ENCODE data around the gene C7orf33. TPM values are rescaled to one million over a fixed set of nuclear protein-coding genes. Genes with fewer than 3 reads are reported as not detected.

The C7orf33 gene
- total RNA-seq, 1 experiment from 2014 or later = not detected

GRCh38 chr7:148545932-148546331 lies 44.6 kb upstream of the C7orf33 start:
- no peak for DNase-seq (ENCODE audit: unreplicated experiment)
- no peaks in the 10 kb centered on the region for H3K4me1 Mint-ChIP-seq (ENCODE audit: insufficient read depth, unreplicated experiment)
- intact Hi-C loops (cut with micrococcal nuclease) = no loop called here
- H3K36me3 Mint-ChIP-seq (ENCODE audit: insufficient read depth, unreplicated experiment) = no peaks in the 10 kb centered on the region
- H3K27ac Mint-ChIP-seq (ENCODE audit: low read depth, unreplicated experiment) = no peak overlapping the region
- CTCF ChIA-PET = no interaction called here
- POLR2A ChIA-PET = no interaction called here
- no peaks in the 10 kb centered on the region for H3K27me3 Mint-ChIP-seq (ENCODE audit: insufficient read depth, unreplicated experiment)
- no peak overlapping the region for H3K4me3 Mint-ChIP-seq (ENCODE audit: unreplicated experiment)
- no peak for TF ChIP-seq CTCF (IDR thresholded peaks at IDR 0.05; ENCODE audit: unreplicated experiment)
- peaks cover 8% of the 10 kb centered on the region for H3K9me3 Mint-ChIP-seq (ENCODE audit: unreplicated experiment)
- no TSS peak for BruUV-seq (replicated peaks)

GRCh38 chr7:148546857-148547256 lies 43.7 kb upstream of the C7orf33 start:
- no peak for TF ChIP-seq CTCF (IDR thresholded peaks at IDR 0.05; ENCODE audit: unreplicated experiment)
- H3K9me3 Mint-ChIP-seq (ENCODE audit: unreplicated experiment) = peaks cover 8% of the 10 kb centered on the region
- CTCF ChIA-PET = interaction anchor here (0.7 to 2.0 kb wide), 2 partner anchors 28 to 403 kb away, joined by 5 to 12 read pairs; no protein-coding TSS in a partner anchor
- no TSS peak for BruUV-seq (replicated peaks)
- DNase-seq (ENCODE audit: unreplicated experiment) = no peak
- H3K4me1 Mint-ChIP-seq (ENCODE audit: insufficient read depth, unreplicated experiment) = no peaks in the 10 kb centered on the region
- intact Hi-C loops (cut with micrococcal nuclease) = no loop called here
- no peaks in the 10 kb centered on the region for H3K27me3 Mint-ChIP-seq (ENCODE audit: insufficient read depth, unreplicated experiment)
- POLR2A ChIA-PET = no interaction called here
- no peaks in the 10 kb centered on the region for H3K36me3 Mint-ChIP-seq (ENCODE audit: insufficient read depth, unreplicated experiment)
- no peak overlapping the region for H3K4me3 Mint-ChIP-seq (ENCODE audit: unreplicated experiment)
- no peak overlapping the region for H3K27ac Mint-ChIP-seq (ENCODE audit: low read depth, unreplicated experiment)

- ChIA-PET POLR2A (interaction anchor here (1.5 kb wide), 1 partner anchor 17 kb away, joined by 3 read pairs; no protein-coding TSS in a partner anchor), CTCF (interaction anchor here (0.6 to 2.0 kb wide), 3 partner anchors 9 to 27 kb away, joined by 4 to 12 read pairs (median 4); no protein-coding TSS in a partner anchor)
- no peaks in the 10 kb centered on the region for H3K36me3 Mint-ChIP-seq (ENCODE audit: insufficient read depth, unreplicated experiment)
These were observed 42.6 kb upstream of the C7orf33 start for GRCh38 chr7:148547951-148548350.

GRCh38 chr7:148553979-148554378 lies 36.6 kb upstream of the C7orf33 start:
- no peak for TF ChIP-seq CTCF (IDR thresholded peaks at IDR 0.05; ENCODE audit: unreplicated experiment)
- POLR2A ChIA-PET = no interaction called here
- H3K9me3 Mint-ChIP-seq (ENCODE audit: unreplicated experiment) = no peaks in the 10 kb centered on the region
- CTCF ChIA-PET = interaction anchor here (1.2 kb wide), 1 partner anchor 21 kb away, joined by 5 read pairs; no protein-coding TSS in a partner anchor
- H3K4me1 Mint-ChIP-seq (ENCODE audit: insufficient read depth, unreplicated experiment) = no peaks in the 10 kb centered on the region
- H3K36me3 Mint-ChIP-seq (ENCODE audit: insufficient read depth, unreplicated experiment) = no peaks in the 10 kb centered on the region
- no TSS peak for BruUV-seq (replicated peaks)
- peaks cover 13% of the 10 kb centered on the region for H3K27me3 Mint-ChIP-seq (ENCODE audit: insufficient read depth, unreplicated experiment)
- DNase-seq (ENCODE audit: unreplicated experiment) = no peak
- intact Hi-C loops (cut with micrococcal nuclease) = no loop called here
- H3K4me3 Mint-ChIP-seq (ENCODE audit: unreplicated experiment) = no peak overlapping the region
- no peak overlapping the region for H3K27ac Mint-ChIP-seq (ENCODE audit: low read depth, unreplicated experiment)

More at GRCh38 chr7:148547951-148548350, 42.6 kb upstream of the C7orf33 start:
- no TSS peak for BruUV-seq (replicated peaks)
- no peaks in the 10 kb centered on the region for H3K4me1 Mint-ChIP-seq (ENCODE audit: insufficient read depth, unreplicated experiment)
- no peaks in the 10 kb centered on the region for H3K27me3 Mint-ChIP-seq (ENCODE audit: insufficient read depth, unreplicated experiment)
- TF ChIP-seq CTCF (IDR thresholded peaks at IDR 0.05; ENCODE audit: unreplicated experiment) = no peak
- H3K27ac Mint-ChIP-seq (ENCODE audit: low read depth, unreplicated experiment) = no peak overlapping the region
- intact Hi-C loops (cut with micrococcal nuclease) = no loop called here
- no peak overlapping the region for H3K4me3 Mint-ChIP-seq (ENCODE audit: unreplicated experiment)
- peaks cover 8% of the 10 kb centered on the region for H3K9me3 Mint-ChIP-seq (ENCODE audit: unreplicated experiment)
- DNase-seq (ENCODE audit: unreplicated experiment) = no peak

Data from MCF 10A (cell line).